Lung (tissue), 12 donors: Measurements from ENCODE around the gene RPL27A. TPM values are rescaled to one million over a fixed set of nuclear protein-coding genes. Genes with fewer than 3 reads are reported as not detected.

Source experiments
- ATAC-seq: fragments of 200-7000 bp; cut with Tn5 transposase; one replicate; pipeline ENCODE4 v1.9.1; 2020; ENCODE audit warnings: moderate number of reproducible peaks; ENCODE audit not compliant: insufficient read depth, low FRiP score
- DNase-seq, 3 donors: peaks; one replicate each; pipeline ENCODE4 v3.0.0-alpha.2; 2013 to 2017
- H3K27ac ChIP-seq, 2 donors: one replicate each; pipeline ENCODE4 v1.5.1; 2013; ENCODE audit warnings: mild to moderate bottlenecking in 2 of 2, moderate library complexity in 2 of 2, control low read depth in 1 of 2, inconsistent platforms in 1 of 2, low read depth in 1 of 2, low read length in 1 of 2
- H3K27me3 ChIP-seq, 3 donors: one replicate each; pipeline ENCODE4 v1.5.1; 2013; ENCODE audit warnings: low read length in 2 of 3; ENCODE audit not compliant: control insufficient read depth in 3 of 3, insufficient read depth in 3 of 3
- H3K36me3 ChIP-seq, 4 donors: one replicate each; pipeline ENCODE4 v1.5.1; 2013; ENCODE audit warnings: low read length in 4 of 4, mild to moderate bottlenecking in 1 of 4, moderate library complexity in 1 of 4; ENCODE audit not compliant: control insufficient read depth in 4 of 4, insufficient read depth in 4 of 4
- H3K4me1 ChIP-seq, 5 donors: one replicate each; pipeline ENCODE4 v1.5.1; 2013; ENCODE audit warnings: low read length in 5 of 5, mild to moderate bottlenecking in 2 of 5, moderate library complexity in 1 of 5; ENCODE audit not compliant: control insufficient read depth in 5 of 5, insufficient read depth in 5 of 5
- H3K4me3 ChIP-seq: one replicate; pipeline ENCODE4 v1.5.1; 2013; ENCODE audit warnings: mild to moderate bottlenecking, control low read depth, moderate library complexity
- H3K9ac ChIP-seq, 2 donors: one replicate each; pipeline ENCODE4 v1.5.1; 2013; ENCODE audit warnings: low read length in 2 of 2, control low read depth in 1 of 2; ENCODE audit not compliant: insufficient read depth in 1 of 2
- H3K9me3 ChIP-seq, 4 donors: one replicate each; pipeline ENCODE4 v1.5.1; 2013; ENCODE audit warnings: low read length in 3 of 4, mild to moderate bottlenecking in 1 of 4, moderate library complexity in 1 of 4; ENCODE audit not compliant: control insufficient read depth in 4 of 4, insufficient read depth in 3 of 4
- WGBS, 2 donors: extraction: QIAGEN DNeasy Blood & Tissue Kit; methylation state at CpG; one replicate each; pipeline ENCODE4 v1.1.7; 2013; 5-methylcytosine and 5-hydroxymethylcytosine counted together
- polyA plus RNA-seq, 2 donors: library from polyadenylated mRNA; stranded (reverse); fragments of 200-250 nt; gene quantifications; one replicate each; pipeline ENCODE4 v1.2.1, GENCODE V29; 2013
- total RNA-seq, 2 donors: library from RNA; depleted of rRNA in 1 of 2; stranded (reverse); fragments of >200 nt in 1 of 2; gene quantifications; one replicate each; pipeline ENCODE4 v1.2.1, GENCODE V29; 2014 to 2021
- TF ChIP-seq, protein P1 (sequence below): IDR thresholded peaks from 2 replicates; pipeline ENCODE4 v1.5.1; 2012; ENCODE audit warnings: mild to moderate bottlenecking; ENCODE audit errors: control extremely low read depth, extremely low read depth
- donor health status: control.
- donor health status: control.
- donor health status: Bipolar disorder and iron deficiency.
- donor health status: healthy.
- donor health status: DM: yes; HTN: yes; CAD: no.

RPL27A gene
- total and polyA plus RNA-seq, 4 donors, result 673 to 4,912 (median 1,413) TPM

DNA sequence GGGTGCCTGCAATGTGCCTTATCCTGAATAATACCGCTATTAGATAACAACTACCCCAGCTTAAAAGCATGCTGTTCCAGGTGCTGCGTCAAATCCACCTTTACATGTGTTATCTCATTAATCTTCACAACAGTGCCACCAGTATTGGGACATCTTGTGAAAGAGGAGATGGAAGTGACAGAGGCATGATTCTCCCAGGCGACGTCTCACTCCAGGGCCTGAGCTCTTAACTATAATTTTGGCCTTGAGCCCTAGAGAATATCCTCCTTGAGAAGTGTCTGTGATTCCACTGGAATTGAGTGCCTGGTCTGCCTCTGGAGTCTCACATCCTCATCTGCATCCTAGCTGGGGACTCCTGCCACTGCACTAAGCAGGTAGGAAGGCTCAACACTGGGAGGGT lies 43.8 kb downstream of the RPL27A start:
- WGBS, 2 donors, result 92 to 95% methylated on average over 4 of the region's 4 CpGs
- no peak overlapping the region for H3K4me3 ChIP-seq

DNA sequence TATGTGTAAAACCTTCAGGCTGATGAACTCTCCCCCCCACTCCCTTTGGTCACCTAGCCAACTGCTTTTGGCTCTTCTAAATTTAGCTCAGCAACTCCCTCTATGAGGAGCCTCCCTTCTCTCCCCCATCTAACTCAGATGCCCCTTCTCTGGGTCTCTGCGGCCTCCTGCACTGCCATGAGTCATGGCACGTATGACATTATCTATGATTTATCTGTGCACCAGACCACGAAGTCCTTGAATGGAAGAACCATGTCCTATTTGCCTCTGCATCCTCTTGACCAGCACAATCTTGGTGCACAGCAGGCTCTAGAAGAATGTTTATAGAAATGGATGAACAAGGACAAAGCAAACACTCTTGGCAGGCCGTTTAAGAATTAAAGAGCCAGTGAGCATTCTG lies 46.0 kb downstream of the RPL27A start:
- Histone ChIP-seq H3K9me3 (peaks cover 0 to 2% (median 0%) of the 10 kb centered on the region in 4 donors), H3K9ac (peak overlapping the region in 1 of 2 donors; percentile 11), H3K4me1 (peaks cover 18 to 39% (median 26%) of the 10 kb centered on the region in 5 donors), H3K27me3 (no peaks in the 10 kb centered on the region), H3K4me3 (no peak overlapping the region), H3K36me3 (peaks cover 0 to 23% (median 12%) of the 10 kb centered on the region in 4 donors), H3K27ac (peak overlapping the region in 1 of 2 donors; percentile 64)
- WGBS, 2 donors, result 42 to 60% methylated on average over 4 of the region's 4 CpGs
- ATAC-seq (no peak), DNase-seq (no peak)
- TF ChIP-seq, protein P1, sequence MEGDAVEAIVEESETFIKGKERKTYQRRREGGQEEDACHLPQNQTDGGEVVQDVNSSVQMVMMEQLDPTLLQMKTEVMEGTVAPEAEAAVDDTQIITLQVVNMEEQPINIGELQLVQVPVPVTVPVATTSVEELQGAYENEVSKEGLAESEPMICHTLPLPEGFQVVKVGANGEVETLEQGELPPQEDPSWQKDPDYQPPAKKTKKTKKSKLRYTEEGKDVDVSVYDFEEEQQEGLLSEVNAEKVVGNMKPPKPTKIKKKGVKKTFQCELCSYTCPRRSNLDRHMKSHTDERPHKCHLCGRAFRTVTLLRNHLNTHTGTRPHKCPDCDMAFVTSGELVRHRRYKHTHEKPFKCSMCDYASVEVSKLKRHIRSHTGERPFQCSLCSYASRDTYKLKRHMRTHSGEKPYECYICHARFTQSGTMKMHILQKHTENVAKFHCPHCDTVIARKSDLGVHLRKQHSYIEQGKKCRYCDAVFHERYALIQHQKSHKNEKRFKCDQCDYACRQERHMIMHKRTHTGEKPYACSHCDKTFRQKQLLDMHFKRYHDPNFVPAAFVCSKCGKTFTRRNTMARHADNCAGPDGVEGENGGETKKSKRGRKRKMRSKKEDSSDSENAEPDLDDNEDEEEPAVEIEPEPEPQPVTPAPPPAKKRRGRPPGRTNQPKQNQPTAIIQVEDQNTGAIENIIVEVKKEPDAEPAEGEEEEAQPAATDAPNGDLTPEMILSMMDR, result no peak

More for the DNA sequence above, 43.8 kb downstream of the RPL27A start:
- Histone ChIP-seq H3K9ac (peak overlapping the region in 1 of 2 donors; percentile 10), H3K9me3 (peaks cover 0 to 2% (median 0%) of the 10 kb centered on the region in 4 donors), H3K27me3 (no peaks in the 10 kb centered on the region), H3K4me1 (peaks cover 11 to 43% (median 34%) of the 10 kb centered on the region in 5 donors), H3K27ac (peak overlapping the region in 1 of 2 donors; percentile 48), H3K36me3 (peaks cover 0 to 23% (median 12%) of the 10 kb centered on the region in 4 donors)
- TF ChIP-seq, protein P1, result no peak
- ATAC-seq (no peak), DNase-seq (no peak)

DNA sequence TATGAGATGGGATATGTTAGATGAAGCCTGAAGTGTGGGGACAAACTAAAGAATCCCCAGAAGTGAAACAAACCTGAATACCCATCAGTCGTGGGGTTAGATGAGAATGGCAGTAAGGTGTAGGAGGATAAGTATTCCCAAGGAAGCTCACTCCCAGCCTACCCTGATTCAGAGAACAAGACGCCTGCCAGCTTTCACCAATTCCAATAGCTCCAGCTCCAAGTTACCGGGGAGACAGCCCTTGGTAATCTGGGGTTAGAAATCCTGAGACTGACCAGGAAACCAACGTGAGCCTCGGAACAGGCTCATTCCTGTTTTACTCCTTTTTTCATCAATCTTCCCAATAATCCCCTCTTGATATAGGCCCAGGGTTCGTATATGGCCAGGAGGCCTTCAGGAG lies 46.5 kb downstream of the RPL27A start:
- peaks cover 0 to 23% (median 13%) of the 10 kb centered on the region in 4 donors for H3K36me3 ChIP-seq
- WGBS, 2 donors, result 85 to 96% methylated on average over 6 of the region's 6 CpGs
- peak overlapping the region in 1 of 2 donors; percentile 64 for H3K27ac ChIP-seq
- H3K9ac ChIP-seq, result no peak overlapping the region
- no peak for DNase-seq
- peaks cover 18 to 41% (median 26%) of the 10 kb centered on the region in 5 donors for H3K4me1 ChIP-seq
- TF ChIP-seq, protein P1, result no peak
- H3K4me3 ChIP-seq, result no peak overlapping the region
- no peaks in the 10 kb centered on the region for H3K27me3 ChIP-seq
- H3K9me3 ChIP-seq, result peaks cover 0 to 2% (median 0%) of the 10 kb centered on the region in 4 donors
- no peak for ATAC-seq
